ENCODE results near the gene TOPAZ1. TPM values are rescaled to one million over a fixed set of nuclear protein-coding genes. Genes with fewer than 3 reads are reported as not detected.

The TOPAZ1 gene
- polyA plus RNA-seq, 3 donors: not detected

DNA sequence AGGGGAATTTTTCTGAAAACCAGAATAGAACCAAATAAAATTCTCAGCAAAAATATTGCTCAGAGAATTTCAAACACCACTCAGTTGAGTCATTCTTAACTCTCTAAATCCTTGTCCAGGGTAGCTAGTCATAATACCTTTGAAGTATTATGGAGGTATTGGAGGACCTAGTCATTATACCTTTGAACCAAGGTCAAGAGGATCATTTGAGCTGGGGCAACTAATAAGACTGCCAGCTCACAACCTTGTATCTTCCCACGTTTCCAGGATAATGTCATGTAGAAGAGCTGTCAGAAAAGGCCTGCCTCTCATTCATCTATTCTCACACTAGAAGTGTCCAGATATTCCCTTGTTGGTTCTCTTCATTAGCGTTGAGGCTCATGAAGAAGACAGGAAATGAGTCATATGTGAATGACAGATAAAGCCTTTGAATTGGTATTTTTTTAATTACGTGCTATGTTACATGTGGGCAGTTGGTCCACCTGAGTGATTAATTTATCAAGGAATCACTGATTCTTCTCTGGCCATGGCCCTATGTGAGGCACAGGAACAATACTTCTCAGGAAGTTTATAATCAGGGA is 48.3 kb downstream of the TOPAZ1 start:
- Histone ChIP-seq H3K27ac (ENCODE audit: low read depth in 1 of 2, low read length in 2 of 2) (no peak overlapping the region), H3K36me3 (replicated peaks in 1 of 2; ENCODE audit: control insufficient read depth in 1 of 2, insufficient read depth in 2 of 2, low read length in 2 of 2) (no peaks in the 10 kb centered on the region), H2AFZ (ENCODE audit: insufficient read depth, low read depth, low read length, poor library complexity, severe bottlenecking) (no peak overlapping the region), H4K20me1 (ENCODE audit: insufficient read depth, low read length) (no peaks in the 10 kb centered on the region), H3K79me2 (ENCODE audit: insufficient read depth, low read length) (no peaks in the 10 kb centered on the region), H3K9me3 (replicated peaks in 1 of 2; ENCODE audit: control insufficient read depth in 1 of 2, insufficient read depth in 1 of 2, low read length in 2 of 2) (no peaks in the 10 kb centered on the region), H3K4me3 (replicated peaks in 1 of 3; ENCODE audit: low read depth in 2 of 3, low read length in 3 of 3) (no peak overlapping the region), H3K4me1 (ENCODE audit: control insufficient read depth in 1 of 2, insufficient read depth in 2 of 2, low read length in 2 of 2) (no peaks in the 10 kb centered on the region), H3K4me2 (replicated peaks; ENCODE audit: extremely low read depth, low read length, poor library complexity, severe bottlenecking) (no peak overlapping the region), H3K9ac (ENCODE audit: insufficient read depth, low read length, poor library complexity, severe bottlenecking) (no peak overlapping the region), H3K27me3 (ENCODE audit: control insufficient read depth in 2 of 2, insufficient read depth in 2 of 2, low read length in 2 of 2) (no peaks in the 10 kb centered on the region)
- TF ChIP-seq, protein P1, sequence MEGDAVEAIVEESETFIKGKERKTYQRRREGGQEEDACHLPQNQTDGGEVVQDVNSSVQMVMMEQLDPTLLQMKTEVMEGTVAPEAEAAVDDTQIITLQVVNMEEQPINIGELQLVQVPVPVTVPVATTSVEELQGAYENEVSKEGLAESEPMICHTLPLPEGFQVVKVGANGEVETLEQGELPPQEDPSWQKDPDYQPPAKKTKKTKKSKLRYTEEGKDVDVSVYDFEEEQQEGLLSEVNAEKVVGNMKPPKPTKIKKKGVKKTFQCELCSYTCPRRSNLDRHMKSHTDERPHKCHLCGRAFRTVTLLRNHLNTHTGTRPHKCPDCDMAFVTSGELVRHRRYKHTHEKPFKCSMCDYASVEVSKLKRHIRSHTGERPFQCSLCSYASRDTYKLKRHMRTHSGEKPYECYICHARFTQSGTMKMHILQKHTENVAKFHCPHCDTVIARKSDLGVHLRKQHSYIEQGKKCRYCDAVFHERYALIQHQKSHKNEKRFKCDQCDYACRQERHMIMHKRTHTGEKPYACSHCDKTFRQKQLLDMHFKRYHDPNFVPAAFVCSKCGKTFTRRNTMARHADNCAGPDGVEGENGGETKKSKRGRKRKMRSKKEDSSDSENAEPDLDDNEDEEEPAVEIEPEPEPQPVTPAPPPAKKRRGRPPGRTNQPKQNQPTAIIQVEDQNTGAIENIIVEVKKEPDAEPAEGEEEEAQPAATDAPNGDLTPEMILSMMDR (IDR thresholded peaks at IDR 0.05): no peak
- Mint-ChIP-seq H3K4me1 (no peaks in the 10 kb centered on the region), H3K36me3 (no peaks in the 10 kb centered on the region), H3K4me3 (no peak overlapping the region), H3K27ac (no peak overlapping the region), H3K9me3 (peaks cover 0 to 2% (median 0%) of the 10 kb centered on the region in 7 donors), H3K27me3 (ENCODE audit: low read depth in 3 of 3) (no peaks in the 10 kb centered on the region)
- intact Hi-C loops (cut with micrococcal nuclease): no loop called here
- WGBS (ENCODE audit: insufficient coverage): no CpG with 5 or more reads among the region's 3 CpGs
- DNase-seq: no peak

DNA sequence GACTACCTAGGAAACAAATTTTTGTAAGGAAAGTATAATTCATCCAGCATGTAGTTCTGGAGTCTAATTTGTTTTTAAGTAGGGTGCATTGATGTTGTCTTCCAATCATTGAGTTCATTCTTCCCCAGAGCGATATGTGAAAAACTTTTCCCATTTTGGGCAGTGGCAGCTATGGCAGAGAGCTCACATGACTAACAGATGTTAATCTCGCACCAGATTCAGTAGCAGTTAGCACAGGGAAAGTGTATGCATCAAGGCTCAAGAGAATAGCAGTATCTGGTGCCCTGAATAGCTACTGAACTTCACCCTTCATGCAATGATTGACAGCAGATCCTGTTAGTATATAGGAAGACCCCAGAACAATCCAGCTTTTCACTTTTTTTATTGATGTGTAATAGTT is 50.6 kb downstream of the TOPAZ1 start:
- H3K27ac Mint-ChIP-seq: no peak overlapping the region
- TF ChIP-seq, protein P1 (IDR thresholded peaks at IDR 0.05): no peak
- Histone ChIP-seq H3K36me3 (replicated peaks in 1 of 2; ENCODE audit: control insufficient read depth in 1 of 2, insufficient read depth in 2 of 2, low read length in 2 of 2) (no peaks in the 10 kb centered on the region), H3K27ac (ENCODE audit: low read depth in 1 of 2, low read length in 2 of 2) (no peak overlapping the region), H3K4me2 (replicated peaks; ENCODE audit: extremely low read depth, low read length, poor library complexity, severe bottlenecking) (no peak overlapping the region), H3K4me3 (replicated peaks in 1 of 3; ENCODE audit: low read depth in 2 of 3, low read length in 3 of 3) (no peak overlapping the region), H3K27me3 (ENCODE audit: control insufficient read depth in 2 of 2, insufficient read depth in 2 of 2, low read length in 2 of 2) (no peaks in the 10 kb centered on the region), H3K9ac (ENCODE audit: insufficient read depth, low read length, poor library complexity, severe bottlenecking) (no peak overlapping the region), H3K4me1 (ENCODE audit: control insufficient read depth in 1 of 2, insufficient read depth in 2 of 2, low read length in 2 of 2) (no peaks in the 10 kb centered on the region), H3K9me3 (replicated peaks in 1 of 2; ENCODE audit: control insufficient read depth in 1 of 2, insufficient read depth in 1 of 2, low read length in 2 of 2) (no peaks in the 10 kb centered on the region), H2AFZ (ENCODE audit: insufficient read depth, low read depth, low read length, poor library complexity, severe bottlenecking) (no peak overlapping the region), H4K20me1 (ENCODE audit: insufficient read depth, low read length) (no peaks in the 10 kb centered on the region), H3K79me2 (ENCODE audit: insufficient read depth, low read length) (no peaks in the 10 kb centered on the region)
- 100% methylated on average over 1 of the region's 2 CpGs for WGBS (ENCODE audit: insufficient coverage)
- intact Hi-C loops (cut with micrococcal nuclease): no loop called here
- H3K27me3 Mint-ChIP-seq (ENCODE audit: low read depth in 3 of 3): no peaks in the 10 kb centered on the region
- no peak overlapping the region for H3K4me3 Mint-ChIP-seq
- DNase-seq: no peak
- no peaks in the 10 kb centered on the region for H3K4me1 Mint-ChIP-seq
- no peaks in the 10 kb centered on the region for H3K36me3 Mint-ChIP-seq
- peaks cover 0 to 2% (median 0%) of the 10 kb centered on the region in 7 donors for H3K9me3 Mint-ChIP-seq
